HEK293 (cell line): Measurements from ENCODE around the gene IGFBPL1.
A peak's percentile ranks its signal among the peaks of the same experiment; 100 is the strongest.

Source experiments
- CTCF ChIA-PET: fragments of 350-600 bp; formaldehyde crosslinking; extraction: SDS; loops from one replicate; lab custom pipeline; 2021; ENCODE audit warnings: antibody characterized with exemption; lab: Yijun Ruan, JAX
- POLR2A ChIA-PET: fragments of 300-600 bp; formaldehyde crosslinking; extraction: SDS; loops from one replicate; lab custom pipeline; 2020; ENCODE audit warnings: antibody characterized with exemption, inconsistent platforms; lab: Yijun Ruan, JAX
- H3K27ac ChIP-seq: fragments of 200-500 bp; sonication (Bioruptor generic); 2 replicates; pipeline ENCODE4 v1.5.1; 2014; ENCODE audit warnings: low read depth, low read length, control low read depth, inconsistent platforms; ENCODE audit errors: extremely low read depth
- H3K36me3 ChIP-seq, 2 experiments: fragments of 200-500 bp in 1 of 2; sonication (Bioruptor generic) in 1 of 2; 1 replicate in 1 of 2; 2 replicates in 1 of 2; pipeline ENCODE4 v1.5.1; 2014 to 2017; ENCODE audit warnings: inconsistent platforms in 2 of 2, low read length in 2 of 2; ENCODE audit not compliant: control insufficient read depth in 2 of 2, insufficient read depth in 1 of 2
- H3K4me1 ChIP-seq: fragments of 200-500 bp; sonication (Bioruptor generic); 2 replicates; pipeline ENCODE4 v1.5.1; 2014; ENCODE audit warnings: mild to moderate bottlenecking, low read length, inconsistent platforms; ENCODE audit not compliant: control insufficient read depth, insufficient read depth
- H3K4me3 ChIP-seq: 2 replicates; pipeline ENCODE4 v1.5.1; 2011; ENCODE audit warnings: low read depth, mild to moderate bottlenecking, control low read depth, low read length, moderate library complexity
- H3K9me3 ChIP-seq: fragments of 200-500 bp; sonication (Bioruptor generic); 2 replicates; pipeline ENCODE4 v1.5.1; 2014; ENCODE audit warnings: low read depth, low read length, inconsistent platforms; ENCODE audit not compliant: control insufficient read depth, insufficient read depth
- BCL6B ChIP-seq: fragments of 450-650 bp; formaldehyde crosslinking; IDR thresholded peaks from 2 replicates; pipeline ENCODE4 v1.5.1; 2017; ENCODE audit warnings: missing biosample characterization, missing genetic modification characterization
- CTCF ChIP-seq: fragments of 450-650 bp; formaldehyde crosslinking; IDR thresholded peaks from 2 replicates; pipeline ENCODE4 v1.5.1; 2016; ENCODE audit warnings: missing biosample characterization, missing genetic modification characterization
- EGR2 ChIP-seq: fragments of 450-650 bp; formaldehyde crosslinking; IDR thresholded peaks from 2 replicates; pipeline ENCODE4 v1.5.1; 2016; ENCODE audit warnings: low read depth, missing biosample characterization, missing genetic modification characterization
- GLIS2 ChIP-seq: fragments of 450-650 bp; formaldehyde crosslinking; IDR thresholded peaks from 2 replicates; pipeline ENCODE4 v1.5.1; 2016; ENCODE audit warnings: missing biosample characterization, missing genetic modification characterization
- PATZ1 ChIP-seq: fragments of 450-650 bp; formaldehyde crosslinking; IDR thresholded peaks from 2 replicates; pipeline ENCODE4 v1.5.1; 2016; ENCODE audit warnings: missing biosample characterization, missing genetic modification characterization
- PRDM1 ChIP-seq: fragments of 450-650 bp; formaldehyde crosslinking; IDR thresholded peaks from 2 replicates; pipeline ENCODE4; 2016; ENCODE audit warnings: missing biosample characterization, missing genetic modification characterization
- ZBTB48 ChIP-seq: fragments of 450-650 bp; formaldehyde crosslinking; IDR thresholded peaks from 2 replicates; pipeline ENCODE4 v1.5.1; 2016; ENCODE audit warnings: missing biosample characterization, missing genetic modification characterization
- ZFHX2 ChIP-seq: fragments of 450-650 bp; formaldehyde crosslinking; conservative IDR thresholded peaks from 2 replicates; pipeline ENCODE4 v1.5.1; 2016; ENCODE audit warnings: missing biosample characterization, missing genetic modification characterization
- ZFP37 ChIP-seq: fragments of 450-650 bp; formaldehyde crosslinking; IDR thresholded peaks from 2 replicates; pipeline ENCODE4 v1.5.1; 2016; ENCODE audit warnings: missing biosample characterization, missing genetic modification characterization
- ZIC2 ChIP-seq: fragments of 450-650 bp; formaldehyde crosslinking; IDR thresholded peaks from 2 replicates; pipeline ENCODE4 v1.5.1; 2016; ENCODE audit warnings: missing biosample characterization, missing genetic modification characterization
- ZNF112 ChIP-seq: fragments of 450-650 bp; formaldehyde crosslinking; IDR thresholded peaks from 2 replicates; pipeline ENCODE4 v1.5.0; 2017; ENCODE audit warnings: missing biosample characterization, missing genetic modification characterization
- ZNF140 ChIP-seq: fragments of 450-650 bp; formaldehyde crosslinking; IDR thresholded peaks from 2 replicates; pipeline ENCODE4 v1.5.1; 2016; ENCODE audit warnings: missing biosample characterization, missing genetic modification characterization
- ZNF157 ChIP-seq: fragments of 450-650 bp; formaldehyde crosslinking; IDR thresholded peaks from 2 replicates; pipeline ENCODE4 v1.5.1; 2016; ENCODE audit warnings: missing biosample characterization, missing genetic modification characterization
- ZNF202 ChIP-seq: fragments of 450-650 bp; formaldehyde crosslinking; IDR thresholded peaks from 2 replicates; pipeline ENCODE4 v1.5.1; 2016; ENCODE audit warnings: missing biosample characterization, missing genetic modification characterization, borderline replicate concordance
- ZNF302 ChIP-seq: fragments of 450-650 bp; formaldehyde crosslinking; IDR thresholded peaks from 2 replicates; pipeline ENCODE4 v1.5.1; 2016; ENCODE audit warnings: missing biosample characterization, missing genetic modification characterization, low read depth
- ZNF335 ChIP-seq: fragments of 450-650 bp; formaldehyde crosslinking; conservative IDR thresholded peaks from 2 replicates; pipeline ENCODE4 v1.5.1; 2016; ENCODE audit warnings: missing biosample characterization, missing genetic modification characterization
- ZNF433 ChIP-seq: fragments of 450-650 bp; formaldehyde crosslinking; IDR thresholded peaks from 2 replicates; pipeline ENCODE4 v1.5.1; 2016; ENCODE audit warnings: missing biosample characterization, missing genetic modification characterization, low read depth
- ZNF548 ChIP-seq: fragments of 450-650 bp; formaldehyde crosslinking; IDR thresholded peaks from 2 replicates; pipeline ENCODE4 v1.5.1; 2016; ENCODE audit warnings: missing biosample characterization, missing genetic modification characterization
- ZNF596 ChIP-seq: fragments of 450-650 bp; IDR thresholded peaks from 2 replicates; pipeline ENCODE4 v1.5.0; 2018; ENCODE audit warnings: missing biosample characterization, mild to moderate bottlenecking, missing genetic modification characterization, moderate library complexity
- ZNF704 ChIP-seq: fragments of 450-650 bp; formaldehyde crosslinking; IDR thresholded peaks from 2 replicates; pipeline ENCODE4 v1.5.1; 2016; ENCODE audit warnings: missing biosample characterization, missing genetic modification characterization
- ZNF768 ChIP-seq: fragments of 450-650 bp; formaldehyde crosslinking; IDR thresholded peaks from 2 replicates; pipeline ENCODE4 v1.5.1; 2018; ENCODE audit warnings: missing biosample characterization, mild to moderate bottlenecking, missing genetic modification characterization
- ZNF791 ChIP-seq: fragments of 450-650 bp; formaldehyde crosslinking; IDR thresholded peaks from 2 replicates; pipeline ENCODE4 v1.5.1; 2016; ENCODE audit warnings: missing biosample characterization, missing genetic modification characterization
- ZNF843 ChIP-seq: fragments of 450-650 bp; formaldehyde crosslinking; IDR thresholded peaks from 2 replicates; pipeline ENCODE4 v1.5.1; 2016; ENCODE audit warnings: missing biosample characterization, missing genetic modification characterization
- ZXDB ChIP-seq: fragments of 450-650 bp; formaldehyde crosslinking; IDR thresholded peaks from 2 replicates; pipeline ENCODE4 v1.5.1; 2016; ENCODE audit warnings: missing biosample characterization, missing genetic modification characterization

Gene IGFBPL1

GRCh38 chr9:38394416-38394815 is 29.8 kb downstream of the IGFBPL1 start:
- ChIA-PET POLR2A (no interaction called here), CTCF (no interaction called here)
- H3K4me3 ChIP-seq, result no peak overlapping the region
- H3K27ac ChIP-seq, result no peak overlapping the region
- no peak for TF ChIP-seq ZNF157 (tag by site-specific recombination)
- no peak for TF ChIP-seq ZFP37 (tag by site-specific recombination)
- TF ChIP-seq ZNF843 (tag by site-specific recombination), result no peak
- TF ChIP-seq ZNF433 (tag by site-specific recombination), result no peak
- TF ChIP-seq ZNF548 (tag by site-specific recombination), result no peak
- TF ChIP-seq ZXDB (tag by site-specific recombination), result no peak
- no peak for TF ChIP-seq ZNF596 (tag by site-specific recombination)
- TF ChIP-seq ZNF202 (tag by site-specific recombination), result no peak
- no peak for TF ChIP-seq ZIC2 (tag by site-specific recombination)
- TF ChIP-seq ZNF704 (tag by site-specific recombination), result no peak
- no peaks in the 10 kb centered on the region for H3K9me3 ChIP-seq
- H3K4me1 ChIP-seq, result no peaks in the 10 kb centered on the region
- H3K36me3 ChIP-seq, result peaks cover 0 to 32% of the 10 kb centered on the region in 2 experiments; a peak in 1 of 3 replicates

DNA sequence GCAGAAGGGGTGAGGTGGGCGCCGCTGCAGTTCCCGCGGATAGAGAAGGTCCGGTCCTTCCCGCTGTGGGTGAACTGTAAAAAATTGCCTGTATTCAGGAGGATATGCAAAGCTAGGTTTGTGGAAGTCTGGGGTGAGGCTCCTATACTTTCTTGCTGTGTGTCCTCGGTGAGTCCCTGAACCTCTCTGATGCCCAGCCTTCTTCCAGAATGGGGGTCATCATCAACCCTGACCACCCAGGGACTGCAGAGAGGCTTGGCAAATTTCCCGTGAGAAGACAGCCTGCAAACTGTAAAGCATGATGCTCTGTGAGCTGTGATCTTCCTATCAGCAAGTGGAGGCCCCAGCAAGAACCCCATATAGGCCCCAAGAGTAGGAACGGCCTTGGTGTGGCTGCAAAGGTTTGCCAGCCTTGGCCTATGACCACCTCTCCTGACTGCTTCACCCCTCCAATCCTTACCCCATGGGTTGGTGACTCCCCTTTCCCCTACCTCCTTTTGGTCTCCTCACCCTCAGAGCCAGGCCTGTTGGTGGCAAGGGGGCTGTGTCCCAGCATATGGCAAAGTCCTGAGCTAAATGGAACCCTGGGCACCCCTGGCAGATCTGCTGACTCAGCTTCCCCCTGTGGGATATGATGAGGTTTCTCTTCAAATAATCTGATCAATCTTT is 31.0 kb downstream of the IGFBPL1 start:
- no peaks in the 10 kb centered on the region for H3K4me1 ChIP-seq
- no peaks in the 10 kb centered on the region for H3K9me3 ChIP-seq
- ChIA-PET CTCF (interaction anchor here (0.6 to 1.4 kb wide), 5 partner anchors 10 to 124 kb away, joined by 3 to 5 read pairs (median 4); no protein-coding TSS in a partner anchor), POLR2A (interaction anchor here (0.7 to 0.8 kb wide), 3 partner anchors 486 to 927 kb away, joined by 3 to 4 read pairs (median 3); partner anchors contain the start of gene EXOSC3)
- TF ChIP-seq ZNF335 (tag by site-specific recombination) (peak; percentile 34), ZNF140 (no peak), ZFHX2 (tag by site-specific recombination) (no peak; the same call in 1 of the 2 replicates), BCL6B (tag by site-specific recombination) (no peak), ZNF768 (tag by site-specific recombination) (peak; percentile 78), ZNF112 (tag by site-specific recombination) (no peak), EGR2 (tag by site-specific recombination) (0 out of 2 replicates have a peak, but pooled peaks have one; percentile 2)
- peaks cover 0 to 32% of the 10 kb centered on the region in 2 experiments; a peak in 1 of 3 replicates for H3K36me3 ChIP-seq
- peak overlapping the region; percentile 57 for H3K4me3 ChIP-seq
- peak overlapping the region; percentile 1; the same call in 1 of the 2 replicates for H3K27ac ChIP-seq

- POLR2A ChIA-PET, result interaction anchor here (0.7 to 0.8 kb wide), 2 partner anchors 907 to 926 kb away, joined by 3 read pairs; partner anchors contain the start of gene POLR1E
- H3K27ac ChIP-seq, result peak within 1 kb of the TSS; percentile 1; the same call in 1 of the 2 replicates
- CTCF ChIA-PET, result interaction anchor here (0.7 to 1.4 kb wide), 7 partner anchors 9 to 109 kb away, joined by 3 to 5 read pairs (median 4); no protein-coding TSS in a partner anchor
- no peaks in the 10 kb centered on the region for H3K4me1 ChIP-seq
- no peaks in the 10 kb centered on the region for H3K9me3 ChIP-seq
- peak within 1 kb of the TSS; percentile 57 for H3K4me3 ChIP-seq
- peaks cover 0 to 28% of the 10 kb centered on the region in 2 experiments; a peak in 1 of 3 replicates for H3K36me3 ChIP-seq
- TF ChIP-seq PRDM1 (peak; percentile 90), GLIS2 (tag by site-specific recombination) (peak; percentile 71), ZBTB48 (tag by site-specific recombination) (peak; percentile 64), ZNF302 (tag by site-specific recombination) (no peak), PATZ1 (tag by site-specific recombination) (peak; percentile 83), CTCF (tag by site-specific recombination) (peak; percentile 68), ZNF791 (tag by site-specific recombination) (no peak)
Measured at GRCh38 chr9:38392235-38393127, 31.8 kb downstream of the IGFBPL1 start, which contains the start of gene ALDH1B1. ALDH1B1 (plus strand) TSS chr9:38392702; CDS start chr9:38395749, 3,047 bp downstream.
